K562 (cell line): Measurements from ENCODE around the gene ACAP3. TPM values are rescaled to one million over a fixed set of nuclear protein-coding genes. Genes with fewer than 3 reads are reported as not detected.
A peak's percentile ranks its signal among the peaks of the same experiment; 100 is the strongest.

Source experiments
- BRD4 ChIP-seq: fragments of 200-600 bp; sonication (generic); IDR thresholded peaks from 2 replicates; pipeline ENCODE4 v1.6.1; 2017; ENCODE audit warnings: inconsistent platforms
- BRD9 ChIP-seq: fragments of 450-650 bp; IDR thresholded peaks from 2 replicates; pipeline ENCODE4 v1.6.1; 2018; ENCODE audit warnings: low read depth; ENCODE audit not compliant: partially characterized antibody
- CBX3 ChIP-seq, 2 experiments: IDR thresholded peaks; 1 replicate in 1 of 2; 2 replicates in 1 of 2; pipeline ENCODE4 v1.6.1; 2012; ENCODE audit warnings: inconsistent platforms in 2 of 2, low read length in 2 of 2, borderline replicate concordance in 1 of 2, control low read depth in 1 of 2
- ESRRB ChIP-seq: fragments of 250-450 bp; sonication (Bioruptor Pico); IDR thresholded peaks from 2 replicates; pipeline ENCODE4 v1.5.0; 2020; ENCODE audit warnings: mild to moderate bottlenecking, moderate library complexity, borderline replicate concordance
- GABPB1 ChIP-seq: sonication (generic); formaldehyde crosslinking; IDR thresholded peaks from 2 replicates; pipeline ENCODE4 v1.8.0; 2022; ENCODE audit warnings: mild to moderate bottlenecking, missing genetic modification reagents
- NCOR1 ChIP-seq: fragments of 450-650 bp; IDR thresholded peaks from 2 replicates; pipeline ENCODE4 v1.6.1; 2016; ENCODE audit warnings: mild to moderate bottlenecking, moderate library complexity
- NFXL1 ChIP-seq: fragments of 450-650 bp; formaldehyde crosslinking; IDR thresholded peaks from 2 replicates; pipeline ENCODE4 v1.4.0; 2021; ENCODE audit warnings: mild to moderate bottlenecking
- NR1H2 ChIP-seq: sonication (generic); formaldehyde crosslinking; IDR thresholded peaks from 2 replicates; pipeline ENCODE4 v1.4.0; 2020; ENCODE audit warnings: mild to moderate bottlenecking, missing genetic modification reagents
- PHF8 ChIP-seq: fragments of 200-600 bp; sonication (generic); IDR thresholded peaks from 2 replicates; pipeline ENCODE4 v1.6.1; 2012; ENCODE audit warnings: mixed run types, mild to moderate bottlenecking, inconsistent platforms, low read length, moderate library complexity, borderline replicate concordance
- POLR3G ChIP-seq: IDR thresholded peaks from 2 replicates; pipeline ENCODE4 v1.6.1; 2011; ENCODE audit not compliant: insufficient read length, insufficient replicate concordance; ENCODE audit errors: extremely low read depth
- RAD21 ChIP-seq, 2 experiments: fragments of 250-450 bp in 1 of 2; fragments of 450-650 bp in 1 of 2; sonication (Bioruptor Pico) in 1 of 2; formaldehyde crosslinking in 1 of 2; IDR thresholded peaks in 1 of 2; conservative IDR thresholded peaks in 1 of 2; 2 replicates each; pipeline versions ENCODE4 v1.4.0 to v1.8.0; 2020 to 2022; ENCODE audit warnings: mild to moderate bottlenecking in 2 of 2, moderate library complexity in 1 of 2
- RBM14 ChIP-seq: fragments of 200-400 bp; formaldehyde crosslinking; IDR thresholded peaks from 2 replicates; pipeline ENCODE4 v1.6.1; 2018; ENCODE audit warnings: low read depth, mild to moderate bottlenecking, low read length, moderate library complexity, borderline replicate concordance; ENCODE audit not compliant: insufficient read depth
- STAT5A ChIP-seq: IDR thresholded peaks from 2 replicates; pipeline ENCODE4 v1.6.1; 2012; ENCODE audit warnings: low read length, inconsistent platforms, borderline replicate concordance
- THRAP3 ChIP-seq: fragments of 450-650 bp; IDR thresholded peaks from 2 replicates; pipeline ENCODE4 v1.6.1; 2016; ENCODE audit warnings: mild to moderate bottlenecking, inconsistent platforms, borderline replicate concordance
- ZNF124 ChIP-seq: sonication (generic); formaldehyde crosslinking; IDR thresholded peaks from 2 replicates; pipeline ENCODE4 v1.8.1; 2022; ENCODE audit warnings: missing genetic modification reagents
- ZNF518B ChIP-seq: fragments of 250-450 bp; sonication (Bioruptor Pico); IDR thresholded peaks from 2 replicates; pipeline ENCODE4 v1.5.0; 2021; ENCODE audit warnings: mild to moderate bottlenecking, moderate library complexity
- ZNF764 ChIP-seq: fragments of 250-450 bp; sonication (Bioruptor Pico); IDR thresholded peaks from 2 replicates; pipeline ENCODE4 v1.4.0; 2020; ENCODE audit warnings: low read depth, mild to moderate bottlenecking, moderate library complexity
- ZNF778 ChIP-seq: fragments of 450-650 bp; formaldehyde crosslinking; IDR thresholded peaks from 2 replicates; pipeline ENCODE4 v1.4.0; 2020; ENCODE audit warnings: mild to moderate bottlenecking, moderate library complexity
- polyA plus RNA-seq, 8 experiments: library from polyadenylated mRNA; depleted of rRNA in 4 of 8; stranded (reverse) in 5 of 8; unstranded in 3 of 8; fragments of >200 nt; fragmentation: Nextera tagmentation in 2 of 8; fragmentation: Illumina TruSeq in 1 of 8; extraction: Ambion mirVana in 2 of 8; extraction: Trizol in 1 of 8; gene quantifications; 2 replicates each; pipeline versions ENCODE4 v1.2.1 to v1.2.3, GENCODE V29; 2011 to 2014; ENCODE audit warnings: inconsistent platforms in 1 of 8, missing spikeins in 1 of 8
- total RNA-seq, 7 experiments: library from RNA; depleted of rRNA in 6 of 7; stranded (reverse); fragments of >200 nt in 6 of 7; fragmentation: Illumina TruSeq in 2 of 7; extraction: Trizol in 2 of 7; gene quantifications; 2 replicates each; pipeline versions ENCODE4 v1.2.1 to v1.2.3, GENCODE V29; 2011 to 2021; ENCODE audit warnings: low replicate concordance in 1 of 7
- TF ChIP-seq, protein P1 (sequence below): sonication (generic); formaldehyde crosslinking; IDR thresholded peaks from 2 replicates; pipeline ENCODE4 v1.8.1; 2023; ENCODE audit warnings: mild to moderate bottlenecking, missing genetic modification reagents
- TF ChIP-seq, protein P2 (sequence below): fragments of 250-450 bp; sonication (Bioruptor Pico); IDR thresholded peaks from 2 replicates; pipeline ENCODE4 v1.5.0; 2020; ENCODE audit warnings: mild to moderate bottlenecking, borderline replicate concordance

ACAP3 gene
- total and polyA plus RNA-seq, 9 of the 15 experiments (the other 6 are each of a cell fraction or from before 2014, with no cell fraction given) = 0.01 to 49.0 (median 12.0) TPM

- TF ChIP-seq THRAP3 (no peak), ZNF518B (CRISPR knock-in tag) (no peak), ZNF124 (CRISPR knock-in tag) (no peak), NFXL1 (CRISPR knock-in tag) (no peak), RBM14 (no peak), STAT5A (no peak), GABPB1 (CRISPR knock-in tag) (no peak), BRD9 (no peak), ZNF778 (CRISPR knock-in tag) (no peak), ZNF764 (CRISPR knock-in tag) (no peak), POLR3G (no peak), NCOR1 (no peak), RAD21 (CRISPR knock-in tag; conservative IDR thresholded peaks at IDR 0.05 in 1 of 2, IDR thresholded peaks at IDR 0.05 in 1 of 2) (peak in 1 of 2 experiments; percentile 52; a peak in 2 of 4 replicates), BRD4 (no peak), CBX3 (IDR thresholded peaks at IDR 0.05; ENCODE audit: borderline replicate concordance in 1 of 2, low read length in 2 of 2) (no peak), ESRRB (no peak), PHF8 (peak; percentile 42; the same call in 1 of the 2 replicates), NR1H2 (no peak)
- TF ChIP-seq, protein P1, sequence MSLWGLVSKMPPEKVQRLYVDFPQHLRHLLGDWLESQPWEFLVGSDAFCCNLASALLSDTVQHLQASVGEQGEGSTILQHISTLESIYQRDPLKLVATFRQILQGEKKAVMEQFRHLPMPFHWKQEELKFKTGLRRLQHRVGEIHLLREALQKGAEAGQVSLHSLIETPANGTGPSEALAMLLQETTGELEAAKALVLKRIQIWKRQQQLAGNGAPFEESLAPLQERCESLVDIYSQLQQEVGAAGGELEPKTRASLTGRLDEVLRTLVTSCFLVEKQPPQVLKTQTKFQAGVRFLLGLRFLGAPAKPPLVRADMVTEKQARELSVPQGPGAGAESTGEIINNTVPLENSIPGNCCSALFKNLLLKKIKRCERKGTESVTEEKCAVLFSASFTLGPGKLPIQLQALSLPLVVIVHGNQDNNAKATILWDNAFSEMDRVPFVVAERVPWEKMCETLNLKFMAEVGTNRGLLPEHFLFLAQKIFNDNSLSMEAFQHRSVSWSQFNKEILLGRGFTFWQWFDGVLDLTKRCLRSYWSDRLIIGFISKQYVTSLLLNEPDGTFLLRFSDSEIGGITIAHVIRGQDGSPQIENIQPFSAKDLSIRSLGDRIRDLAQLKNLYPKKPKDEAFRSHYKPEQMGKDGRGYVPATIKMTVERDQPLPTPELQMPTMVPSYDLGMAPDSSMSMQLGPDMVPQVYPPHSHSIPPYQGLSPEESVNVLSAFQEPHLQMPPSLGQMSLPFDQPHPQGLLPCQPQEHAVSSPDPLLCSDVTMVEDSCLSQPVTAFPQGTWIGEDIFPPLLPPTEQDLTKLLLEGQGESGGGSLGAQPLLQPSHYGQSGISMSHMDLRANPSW (CRISPR knock-in tag) = no peak
- TF ChIP-seq, protein P2, sequence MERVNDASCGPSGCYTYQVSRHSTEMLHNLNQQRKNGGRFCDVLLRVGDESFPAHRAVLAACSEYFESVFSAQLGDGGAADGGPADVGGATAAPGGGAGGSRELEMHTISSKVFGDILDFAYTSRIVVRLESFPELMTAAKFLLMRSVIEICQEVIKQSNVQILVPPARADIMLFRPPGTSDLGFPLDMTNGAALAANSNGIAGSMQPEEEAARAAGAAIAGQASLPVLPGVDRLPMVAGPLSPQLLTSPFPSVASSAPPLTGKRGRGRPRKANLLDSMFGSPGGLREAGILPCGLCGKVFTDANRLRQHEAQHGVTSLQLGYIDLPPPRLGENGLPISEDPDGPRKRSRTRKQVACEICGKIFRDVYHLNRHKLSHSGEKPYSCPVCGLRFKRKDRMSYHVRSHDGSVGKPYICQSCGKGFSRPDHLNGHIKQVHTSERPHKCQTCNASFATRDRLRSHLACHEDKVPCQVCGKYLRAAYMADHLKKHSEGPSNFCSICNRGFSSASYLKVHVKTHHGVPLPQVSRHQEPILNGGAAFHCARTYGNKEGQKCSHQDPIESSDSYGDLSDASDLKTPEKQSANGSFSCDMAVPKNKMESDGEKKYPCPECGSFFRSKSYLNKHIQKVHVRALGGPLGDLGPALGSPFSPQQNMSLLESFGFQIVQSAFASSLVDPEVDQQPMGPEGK (CRISPR knock-in tag) = no peak
Observed at GRCh38 chr1:1305300-1306069, 2.2 kb downstream of the ACAP3 start (continued).
